HepG2 (cell line): Measurements from ENCODE around the gene ARFGEF3. TPM values are rescaled to one million over a fixed set of nuclear protein-coding genes. Genes with fewer than 3 reads are reported as not detected.

Experiments
- ATAC-seq: fragments of 200-7000 bp; cut with Tn5 transposase; 3 replicates; pipeline ENCODE4 v1.9.1; 2020; ENCODE audit warnings: mild to moderate bottlenecking, moderate library complexity
- BruUV-seq: library from RNA; stranded (reverse); fragments of 400-500 nt; replicated peaks from 2 replicates; lab custom pipeline; 2021; lab: Mats Ljungman, UMichigan
- CTCF ChIA-PET: fragments of 300-600 bp; formaldehyde crosslinking; extraction: SDS; loops from one replicate; lab custom pipeline; 2021; ENCODE audit warnings: low total read pairs, inconsistent platforms, low intra/inter-chr PET ratio; lab: Yijun Ruan, JAX
- POLR2A ChIA-PET: fragments of 350-600 bp; sonication (Branson Sonifier 250); formaldehyde crosslinking; loops from one replicate; lab custom pipeline; 2020; ENCODE audit warnings: antibody characterized with exemption, inconsistent platforms; lab: Yijun Ruan, JAX
- DNase-seq: peaks from one replicate; pipeline ENCODE4 v3.0.0-alpha.2; 2015; ENCODE audit warnings: low spot score
- FAIRE-seq: peaks from 3 replicates; lab custom pipeline; 2011; peaks lifted over from hg19 to GRCh38; lab: Jason Lieb, UNC
- H2AFZ ChIP-seq: one replicate; pipeline ENCODE4 v1.6.1; 2011; ENCODE audit warnings: low read length, inconsistent platforms
- H3K27ac ChIP-seq: fragments of 300-600 bp; 3 replicates; pipeline ENCODE4 v1.8.0; 2011; ENCODE audit warnings: mixed run types, mild to moderate bottlenecking, mixed read lengths, low read length, inconsistent platforms; ENCODE audit not compliant: insufficient read depth; ENCODE audit errors: extremely low read length
- H3K27me3 ChIP-seq, 2 experiments: fragments of 200-600 bp in 1 of 2; 2 replicates in 1 of 2; 3 replicates in 1 of 2; pipeline versions ENCODE4 v1.6.0 to v1.8.0; 2011; ENCODE audit warnings: low read length in 2 of 2, mild to moderate bottlenecking in 2 of 2, moderate library complexity in 2 of 2, inconsistent platforms in 1 of 2; ENCODE audit not compliant: insufficient read depth in 2 of 2, control insufficient read depth in 1 of 2
- H3K36me3 ChIP-seq, 2 experiments: fragments of 200-600 bp in 1 of 2; replicated peaks in 1 of 2; 2 replicates in 1 of 2; 3 replicates in 1 of 2; pipeline versions ENCODE4 v1.5.1 to v1.8.0; 2011; ENCODE audit warnings: low read length in 2 of 2, inconsistent platforms in 1 of 2; ENCODE audit not compliant: insufficient read depth in 2 of 2, control insufficient read depth in 1 of 2
- H3K4me1 ChIP-seq: 2 replicates; pipeline ENCODE4 v1.5.1; 2012; ENCODE audit warnings: low read length, inconsistent platforms; ENCODE audit not compliant: insufficient read depth
- H3K4me2 ChIP-seq: 2 replicates; pipeline ENCODE4 v1.6.0; 2011; ENCODE audit warnings: low read depth, low read length, inconsistent platforms
- H3K4me3 ChIP-seq, 3 experiments: fragments of 200-600 bp in 1 of 3; sonication (generic), shearing (Covaris generic) in 1 of 3; replicated peaks in 1 of 3; 2 replicates each; pipeline ENCODE4 v1.5.1; 2011 to 2016; ENCODE audit warnings: low read length in 3 of 3, inconsistent platforms in 2 of 3, low read depth in 2 of 3, mild to moderate bottlenecking in 2 of 3, control low read depth in 1 of 3, mixed read lengths in 1 of 3; ENCODE audit not compliant: insufficient read depth in 1 of 3
- H3K79me2 ChIP-seq: one replicate; pipeline ENCODE4 v1.6.1; 2011; ENCODE audit warnings: low read length, inconsistent platforms; ENCODE audit not compliant: insufficient read depth
- H3K9ac ChIP-seq: 2 replicates; pipeline ENCODE4 v1.6.0; 2011; ENCODE audit warnings: mild to moderate bottlenecking, low read depth, low read length, inconsistent platforms; ENCODE audit not compliant: insufficient read depth
- H3K9me3 ChIP-seq: 2 replicates; pipeline ENCODE4 v1.5.1; 2012; ENCODE audit warnings: mild to moderate bottlenecking, low read length
- H4K20me1 ChIP-seq: 2 replicates; pipeline ENCODE4 v1.6.0; 2011; ENCODE audit warnings: inconsistent platforms, mild to moderate bottlenecking, low read length, moderate library complexity; ENCODE audit not compliant: insufficient read depth
- FOXJ3 ChIP-seq: sonication (generic); formaldehyde crosslinking; IDR thresholded peaks from 2 replicates; pipeline ENCODE4 v1.4.0; 2020; ENCODE audit warnings: missing genetic modification reagents, mild to moderate bottlenecking, borderline replicate concordance
- POGK ChIP-seq: sonication (generic); formaldehyde crosslinking; conservative IDR thresholded peaks from 2 replicates; pipeline ENCODE4 v1.8.0; 2022; ENCODE audit warnings: mild to moderate bottlenecking, moderate library complexity, missing genetic modification reagents
- ZSCAN21 ChIP-seq: sonication (generic); formaldehyde crosslinking; IDR thresholded peaks from 2 replicates; pipeline ENCODE4 v1.8.0; 2022; ENCODE audit warnings: mild to moderate bottlenecking, missing genetic modification reagents, moderate library complexity, borderline replicate concordance
- WGBS: methylation state at CpG from one replicate; pipeline ENCODE4 v1.1.6; 2017; ENCODE audit warnings: low lambda C conversion rate; 5-methylcytosine and 5-hydroxymethylcytosine counted together
- in situ Hi-C: cut with HindIII; loops from 2 replicates; pipeline ENCODE4 v1.10.0; 2017; ENCODE audit warnings: low pct_unique_long_range_greater_than_20kb; ENCODE audit not compliant: extremely low pct_ligation_motif_present
- intact Hi-C: fragments of 100-400 bp; cut with micrococcal nuclease; formaldehyde crosslinking; loops from one replicate; pipeline ENCODE4 v1.10.0; 2022; ENCODE audit not compliant: unreplicated experiment
- polyA plus RNA-seq, 8 experiments: library from polyadenylated mRNA; depleted of rRNA in 3 of 8; stranded (reverse) in 7 of 8; unstranded in 1 of 8; fragments of >200 nt; fragmentation: Illumina TruSeq in 4 of 8; extraction: Trizol in 4 of 8; gene quantifications; 2 replicates each; pipeline versions ENCODE4 v1.2.1 to v1.2.3, GENCODE V29; 2011 to 2016; ENCODE audit warnings: low read depth in 4 of 8, missing spikeins in 1 of 8, mixed read lengths in 1 of 8; ENCODE audit not compliant: insufficient read depth in 1 of 8
- total RNA-seq, 5 experiments: library from RNA; depleted of rRNA; stranded (reverse); fragments of >200 nt; fragmentation: Illumina TruSeq; extraction: Trizol; gene quantifications; 2 replicates each; pipeline ENCODE4 v1.2.3, GENCODE V29; 2016; ENCODE audit warnings: low read depth in 1 of 5

The ARFGEF3 gene
- total and polyA plus RNA-seq, 2 of the 13 experiments (the other 11 are each of a cell fraction or from before 2014, with no cell fraction given): 0.60 to 2.6 TPM

GRCh38 chr6:138222901-138223546 is 61.3 kb downstream of the ARFGEF3 start (continued):
- TF ChIP-seq POGK (CRISPR knock-in tag): 0 out of 2 replicates have a peak, but pooled peaks have one; percentile 56
- peak; percentile 82 for TF ChIP-seq ZSCAN21 (CRISPR knock-in tag)
- TF ChIP-seq, all 625 proteins: peak for 247

GRCh38 chr6:138225953-138226352 is 64.2 kb downstream of the ARFGEF3 start:
- TF ChIP-seq FOXJ3: no peak
- TF ChIP-seq, all 625 proteins: peak for 0
- no peak for FAIRE-seq
- intact Hi-C loops: no loop called here
- no peak for DNase-seq
- no peaks in the 10 kb centered on the region for H3K9me3 ChIP-seq
- H3K4me2 ChIP-seq: no peak overlapping the region
- H3K27ac ChIP-seq: no peak overlapping the region
- H3K9ac ChIP-seq: no peak overlapping the region
- ATAC-seq: no peak
- no peak overlapping the region for H3K4me3 ChIP-seq
- POLR2A ChIA-PET: no interaction called here
- BruUV-seq: no TSS peak
- 85% methylated on average over 4 of the region's 4 CpGs for WGBS
- H2AFZ ChIP-seq: no peak overlapping the region
- CTCF ChIA-PET: no interaction called here
- in situ Hi-C loops: no loop called here
- H3K27me3 ChIP-seq: no peaks in the 10 kb centered on the region
- no peaks in the 10 kb centered on the region for H3K36me3 ChIP-seq
- peaks cover 85% of the 10 kb centered on the region for H3K4me1 ChIP-seq
- H4K20me1 ChIP-seq: no peaks in the 10 kb centered on the region
- no peaks in the 10 kb centered on the region for H3K79me2 ChIP-seq
